CD4-positive, alpha-beta T cell treated with Interleukin-10 for 1 hour (primary cell): ENCODE results near the gene ABCA2.

Experiments
- DNase-seq: peaks from one replicate; pipeline ENCODE4 v3.0.0-alpha.2; 2020

Gene ABCA2

DNA sequence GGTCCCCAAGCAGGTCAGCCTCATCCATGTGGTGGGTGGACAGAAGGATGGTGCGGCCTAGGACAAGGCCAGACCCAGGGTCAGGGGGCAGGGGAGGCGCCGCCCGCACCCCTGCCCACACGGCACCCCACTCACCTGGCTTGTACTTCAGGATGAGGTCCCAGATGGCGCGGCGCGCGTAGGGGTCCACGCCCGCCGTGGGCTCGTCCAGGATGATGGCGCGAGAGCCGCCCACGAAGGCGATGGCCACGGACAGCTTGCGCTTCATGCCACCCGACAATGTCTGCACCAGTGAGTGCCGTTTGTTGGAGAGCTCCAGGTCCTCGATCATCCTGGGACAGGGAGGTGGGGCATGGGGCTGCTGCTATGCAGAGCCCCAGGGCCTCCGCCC lies 12.5 kb downstream of the ABCA2 start:
- no peak for DNase-seq

GRCh38 chr9:137014776-137015539 lies 13.1 kb downstream of the ABCA2 start:
- no peak for DNase-seq

- DNase-seq = no peak
Observed at GRCh38 chr9:137014166-137014565, 13.9 kb downstream of the ABCA2 start.

DNA sequence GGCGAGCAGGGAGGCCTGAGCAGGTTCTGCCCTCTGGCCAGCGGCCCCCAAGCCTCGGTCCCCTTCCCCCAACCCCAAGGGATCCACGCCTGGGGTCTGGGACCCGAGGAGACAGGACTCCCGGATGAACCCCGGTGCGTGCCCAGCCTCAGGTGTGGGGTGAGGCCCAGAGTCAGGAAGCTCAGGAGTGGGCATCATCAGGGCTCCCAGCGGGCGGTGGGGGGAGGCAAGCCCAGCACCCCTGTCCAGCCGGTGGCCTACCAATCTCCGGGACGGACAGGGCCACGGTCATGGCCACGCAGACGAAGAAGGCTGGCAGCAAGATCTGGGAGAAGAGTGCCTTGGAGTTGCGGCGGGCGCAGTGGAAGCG lies 14.5 kb downstream of the ABCA2 start:
- DNase-seq = no peak

DNA sequence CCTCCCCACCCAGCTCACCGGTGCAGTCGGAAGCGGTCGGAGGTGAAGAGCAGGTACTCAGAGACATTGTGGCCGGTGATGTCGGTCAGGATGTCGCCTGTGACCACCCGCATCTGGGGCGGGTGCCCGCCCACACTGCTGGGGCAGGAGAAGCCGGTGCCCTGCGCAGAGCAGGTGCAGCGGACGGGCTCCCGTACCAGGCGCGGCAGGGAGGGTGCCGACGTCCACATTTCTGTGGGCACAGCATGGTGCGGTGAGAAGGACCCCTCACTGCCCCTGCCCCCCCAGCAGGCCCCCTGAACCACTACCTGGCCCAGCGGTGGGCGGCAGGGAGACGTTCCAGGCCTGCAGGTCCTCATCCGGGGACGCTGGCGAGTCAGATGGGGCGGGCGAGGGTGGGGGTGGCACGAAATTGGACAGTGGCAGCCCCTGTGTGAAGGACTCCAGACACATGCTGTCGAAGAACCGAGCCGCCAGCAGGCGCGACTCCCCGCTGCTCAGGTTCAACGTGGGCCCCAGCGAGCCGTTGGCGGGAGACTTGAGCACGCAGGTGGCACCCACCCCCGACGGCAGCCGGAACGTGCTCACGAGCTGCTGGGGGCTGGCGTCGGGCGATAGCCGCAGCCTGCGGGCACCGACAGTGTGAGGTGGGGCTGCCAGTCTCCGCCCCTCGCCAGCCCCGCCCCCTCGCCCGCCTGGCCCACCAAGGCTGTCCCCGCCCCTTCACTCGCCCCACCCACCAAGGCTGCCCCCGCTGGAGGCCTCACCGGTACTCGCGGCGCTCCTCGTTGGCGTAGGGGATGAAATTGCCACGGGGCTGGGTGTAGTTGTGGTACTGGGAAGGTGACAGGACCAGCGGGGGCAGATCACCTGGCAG lies 15.1 kb downstream of the ABCA2 start:
- DNase-seq = no peak

DNA sequence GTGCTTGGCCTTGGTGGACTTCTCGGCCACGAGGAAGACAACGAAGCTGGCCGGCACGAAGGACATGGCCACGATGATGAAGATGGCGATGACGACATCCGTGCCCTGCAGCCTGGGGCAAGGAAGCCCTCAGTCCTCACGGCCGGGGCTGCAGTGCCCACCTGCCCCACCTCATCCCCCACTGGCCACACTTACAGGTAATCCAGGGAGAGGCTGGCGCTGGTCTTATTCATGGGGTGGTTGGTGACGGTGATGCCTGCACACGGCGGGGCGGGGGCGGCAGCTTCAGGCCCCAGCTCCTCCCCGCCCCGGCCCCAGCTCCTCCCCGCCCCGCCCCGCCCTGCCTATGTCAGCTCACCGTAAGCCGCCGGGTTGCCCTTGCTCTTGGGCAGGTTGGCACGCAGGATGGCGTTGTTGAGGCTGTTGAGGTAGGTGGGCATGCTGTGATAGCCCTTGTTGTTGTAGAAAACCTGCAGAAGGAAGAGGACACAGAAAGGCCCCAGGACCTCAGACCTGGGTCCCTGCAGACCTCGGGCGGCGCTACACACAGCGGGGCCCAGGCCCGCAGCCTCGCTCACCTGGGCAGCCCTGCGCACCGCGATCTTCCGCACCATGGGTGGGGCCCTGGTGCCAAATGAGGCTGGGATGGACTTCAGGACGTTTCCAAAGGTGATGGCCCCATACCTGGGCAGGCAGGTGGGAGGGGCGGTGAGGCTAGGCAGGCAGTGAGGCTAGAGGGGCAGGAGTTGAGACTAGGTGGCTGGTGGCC lies 15.9 kb downstream of the ABCA2 start:
- no peak for DNase-seq

DNA sequence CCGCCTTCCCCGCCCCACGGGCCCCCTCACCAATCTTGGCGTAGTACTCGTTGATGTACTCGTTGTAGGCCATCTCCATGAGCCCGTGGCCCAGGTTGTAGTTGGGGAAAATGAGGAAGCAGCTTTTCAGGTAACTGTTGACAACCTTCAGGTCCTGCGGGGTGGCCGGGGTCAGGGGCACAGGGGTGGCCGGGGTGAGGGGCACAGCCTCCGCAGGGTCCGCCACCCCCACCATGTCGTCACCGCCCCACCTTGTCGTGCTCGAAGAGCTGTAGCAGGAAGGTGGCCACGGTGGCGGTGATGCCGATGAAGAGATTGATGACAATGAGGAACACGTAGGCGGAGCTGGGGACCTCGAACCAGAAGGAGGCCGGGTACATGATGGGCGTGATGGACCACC lies 16.9 kb downstream of the ABCA2 start:
- no peak for DNase-seq

DNA sequence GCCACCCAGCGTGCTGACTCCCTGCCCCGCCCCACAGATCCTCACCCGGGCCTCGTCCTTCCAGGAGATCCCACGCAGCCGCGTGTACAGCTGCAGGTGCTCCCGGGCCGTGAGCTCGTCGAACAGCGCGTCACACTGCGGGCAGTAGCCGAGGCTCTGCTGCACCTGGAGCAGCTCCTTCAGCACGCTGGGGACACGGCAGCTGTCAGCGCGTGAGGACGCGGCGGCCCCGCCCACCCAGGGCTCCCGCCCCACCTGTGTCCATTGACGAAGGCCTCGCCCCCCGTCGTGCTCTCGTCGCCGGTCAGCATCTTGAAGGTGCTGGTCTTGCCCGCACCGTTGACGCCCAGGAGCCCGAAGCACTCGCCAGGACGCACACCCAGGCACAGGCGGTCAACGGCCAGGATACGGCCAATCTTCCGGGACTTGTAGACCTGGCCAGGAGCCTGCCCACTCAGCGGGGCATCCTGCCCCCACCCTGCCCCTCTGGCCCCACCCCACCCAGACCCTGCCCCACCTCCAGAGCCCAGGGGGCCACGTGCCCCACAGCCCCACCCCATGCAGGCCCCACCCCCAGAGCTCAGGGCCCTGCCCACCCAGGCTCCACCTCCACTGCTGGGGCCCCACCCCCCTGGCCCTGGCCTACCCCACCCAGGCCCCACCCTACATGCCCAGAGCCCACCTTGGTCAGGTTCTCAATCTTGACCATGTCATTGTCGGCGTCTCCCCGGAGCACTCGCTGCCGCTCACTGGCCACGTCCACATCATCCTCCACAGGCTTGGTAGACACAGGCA lies 17.9 kb downstream of the ABCA2 start:
- no peak for DNase-seq

GRCh38 chr9:137009217-137009616 lies 18.8 kb downstream of the ABCA2 start:
- DNase-seq = no peak

DNA sequence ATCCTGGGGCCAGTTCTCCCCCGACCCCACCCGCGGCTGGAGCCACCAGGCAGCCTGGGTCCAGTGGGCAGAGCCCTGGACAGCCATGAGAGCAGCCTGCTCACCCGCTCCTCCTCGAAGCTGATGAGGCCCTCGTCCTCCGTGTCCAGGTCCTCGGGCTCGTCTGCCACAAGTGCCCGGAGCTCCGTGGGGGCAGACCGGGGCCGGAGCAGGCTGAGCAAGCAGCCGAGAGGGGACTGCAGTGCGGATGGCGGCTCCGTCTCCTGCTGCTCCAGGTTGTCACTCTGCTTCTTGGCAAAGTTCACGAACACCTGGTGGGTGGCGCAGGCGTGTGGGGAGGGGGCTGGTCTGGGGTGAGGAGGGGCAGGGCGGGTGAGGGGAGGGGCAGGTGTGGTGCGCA lies 19.7 kb downstream of the ABCA2 start:
- DNase-seq = no peak

GRCh38 chr9:137007816-137008270 lies 20.2 kb downstream of the ABCA2 start:
- no peak for DNase-seq

DNA sequence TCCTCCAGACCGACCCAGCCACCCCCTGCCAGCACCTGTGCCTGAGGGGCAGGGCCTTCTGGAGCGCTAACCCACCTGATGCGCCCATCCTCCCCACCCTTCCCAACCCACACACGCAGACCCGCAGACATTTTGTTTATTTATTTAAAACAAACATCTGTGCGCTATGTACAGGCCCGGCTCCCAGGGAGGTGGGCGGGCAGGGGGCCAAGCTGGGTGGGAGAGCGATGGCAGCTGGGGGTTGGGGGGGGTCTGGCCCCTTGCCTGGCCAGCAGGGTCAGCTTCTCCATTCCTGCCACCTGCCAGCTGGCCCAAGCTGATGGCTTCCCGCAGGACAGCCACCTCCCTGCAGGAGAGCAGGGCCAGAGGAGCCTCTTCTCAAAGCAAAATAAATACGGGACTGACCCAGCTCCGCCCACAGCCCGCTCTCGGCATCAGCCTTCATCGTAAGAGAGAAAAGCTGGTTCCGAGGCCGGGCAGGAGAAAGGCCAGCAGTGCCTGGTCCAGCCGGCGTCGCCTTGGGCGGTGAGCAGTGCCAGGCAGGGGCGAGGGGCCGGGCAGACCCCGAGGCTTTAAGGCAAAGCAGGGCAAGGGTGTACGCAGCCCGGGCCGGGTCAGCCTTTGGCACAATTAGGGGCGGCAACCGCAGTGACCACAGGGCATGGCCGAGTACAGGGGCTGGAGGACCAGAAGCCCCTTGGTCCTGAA lies 20.8 kb downstream of the ABCA2 start:
- DNase-seq = no peak

- no peak for DNase-seq
Observed at GRCh38 chr9:137006116-137007003, 21.7 kb downstream of the ABCA2 start.

DNA sequence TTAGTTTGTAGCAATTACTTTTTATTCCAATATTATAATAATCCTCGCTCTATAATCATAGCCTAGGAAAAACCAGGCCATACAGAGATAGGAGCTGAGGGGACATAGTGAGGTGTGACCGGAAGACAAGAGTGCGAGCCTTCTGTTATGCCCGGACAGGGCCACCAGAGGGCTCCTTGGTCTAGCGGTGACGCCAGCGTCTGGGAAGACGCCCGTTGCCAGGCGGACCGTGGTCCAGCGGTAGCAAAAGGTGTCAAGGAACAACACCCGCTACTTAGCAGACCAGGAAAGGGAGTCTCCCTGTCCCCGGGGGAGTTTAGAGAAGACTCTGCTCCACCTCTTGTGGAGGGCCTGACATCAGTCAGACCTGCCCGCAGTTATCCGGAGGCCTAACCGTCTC lies 23.8 kb downstream of the ABCA2 start:
- DNase-seq = peak; percentile 37

GRCh38 chr9:137002646-137003041 lies 25.4 kb downstream of the ABCA2 start:
- no peak for DNase-seq

GRCh38 chr9:137001857-137002645 lies 26.0 kb downstream of the ABCA2 start:
- no peak for DNase-seq

DNA sequence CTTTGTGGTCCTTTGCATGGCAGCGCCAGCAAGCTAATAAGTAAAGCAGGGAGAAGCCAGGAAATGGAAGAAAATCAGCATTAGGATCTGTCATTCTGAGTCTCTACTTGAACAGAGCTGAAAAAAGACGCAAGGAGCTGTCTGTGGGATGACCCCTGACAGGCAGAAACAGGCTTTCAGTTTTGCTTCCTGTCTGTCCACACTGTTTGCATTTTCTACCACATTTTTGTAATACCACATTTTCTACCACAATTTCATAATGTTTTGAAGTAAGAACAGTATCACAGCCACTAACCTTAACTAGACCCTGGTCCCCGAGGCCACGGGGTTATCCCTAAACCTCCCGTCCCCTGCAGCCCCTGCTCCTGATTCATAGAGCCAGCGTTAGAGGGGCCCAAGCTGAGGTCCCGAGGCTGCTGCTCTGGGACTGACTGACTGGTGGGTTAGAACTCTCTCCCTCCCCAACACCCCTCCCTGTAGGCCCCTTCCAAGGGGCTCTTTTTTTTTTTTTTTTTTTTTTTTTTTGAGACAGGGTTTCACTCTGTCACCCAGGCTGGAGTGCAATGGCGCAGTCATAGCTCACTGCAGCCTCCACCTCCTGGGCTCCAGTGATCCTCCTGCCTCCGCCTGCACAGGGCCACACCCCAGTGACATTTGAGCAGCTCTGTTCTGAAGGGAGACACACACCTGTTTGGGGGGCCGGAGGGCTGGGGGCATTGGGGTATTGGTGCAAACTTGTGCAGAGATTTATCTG lies 27.7 kb downstream of the ABCA2 start:
- DNase-seq = peak; percentile 44

DNA sequence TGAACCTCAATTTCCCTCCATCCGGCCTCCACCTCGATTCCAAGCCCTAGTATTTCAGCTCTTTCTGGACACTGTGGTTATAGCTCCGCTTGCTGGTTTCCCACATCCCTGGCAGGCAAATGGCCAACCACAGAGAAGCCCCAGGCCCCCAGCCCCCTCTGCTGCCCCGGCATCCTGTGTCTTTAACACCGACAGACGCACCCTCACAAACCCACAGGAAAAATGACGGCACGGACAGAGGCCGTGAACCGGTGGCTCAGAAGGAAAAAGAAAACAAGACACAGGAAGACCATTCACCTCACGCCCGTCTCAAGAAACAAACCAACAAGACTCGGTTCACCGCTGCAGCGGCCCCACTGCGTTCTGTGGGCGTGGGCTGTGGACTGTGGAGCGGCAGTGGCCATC lies 30.2 kb downstream of the ABCA2 start:
- peak; percentile 57 for DNase-seq

- DNase-seq = no peak
Observed at GRCh38 chr9:136997371-136997770, 30.7 kb downstream of the ABCA2 start.
